Measurements from ENCODE around the gene YAF2. TPM values are rescaled to one million over a fixed set of nuclear protein-coding genes. Genes with fewer than 3 reads are reported as not detected.
A peak's percentile ranks its signal among the peaks of the same experiment; 100 is the strongest.
"Not testable (repeated sequence)": the region's sequence is repeated elsewhere in the genome, so short reads cannot be mapped to it uniquely, and the experiment has no call there.

YAF2 gene
- total RNA-seq, 2 donors from 2014 or later = 38.9 to 43.9 TPM

DNA sequence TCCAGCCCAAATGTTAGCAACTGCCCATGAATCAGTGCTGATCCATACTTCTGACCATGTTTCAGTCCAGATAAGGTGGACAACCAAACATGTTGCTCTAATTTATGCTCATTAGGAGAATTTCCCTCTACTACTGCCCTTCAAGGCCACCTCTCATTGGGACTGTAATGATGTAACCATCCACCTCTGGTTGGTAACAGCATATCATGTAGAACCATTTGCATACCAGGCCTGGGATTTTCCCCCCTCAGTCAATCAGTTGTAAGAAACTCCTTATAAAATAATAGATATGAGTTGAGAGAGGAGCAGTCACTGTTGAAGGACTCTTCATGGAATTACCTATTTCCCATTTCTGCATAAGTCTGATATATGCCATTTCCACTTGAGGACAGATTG is 17.8 kb upstream of the YAF2 start:
- no peaks in the 10 kb centered on the region for H3K27me3 ChIP-seq (replicated peaks; ENCODE audit: insufficient read depth)
- no peaks in the 10 kb centered on the region for H3K36me3 ChIP-seq
- H3K4me3 ChIP-seq = no peak overlapping the region
- H3K27ac ChIP-seq = no peak overlapping the region
- H3K4me1 ChIP-seq (ENCODE audit: control insufficient read depth in 1 of 2, low read depth in 2 of 2) = no peaks in the 10 kb centered on the region
- DNase-seq (ENCODE audit: low spot score) (no peak), ATAC-seq (ENCODE audit: insufficient number of reproducible peaks, low FRiP score, low read depth) (no peak)
- no peaks in the 10 kb centered on the region for H3K9me3 ChIP-seq
- TF ChIP-seq, protein P1, sequence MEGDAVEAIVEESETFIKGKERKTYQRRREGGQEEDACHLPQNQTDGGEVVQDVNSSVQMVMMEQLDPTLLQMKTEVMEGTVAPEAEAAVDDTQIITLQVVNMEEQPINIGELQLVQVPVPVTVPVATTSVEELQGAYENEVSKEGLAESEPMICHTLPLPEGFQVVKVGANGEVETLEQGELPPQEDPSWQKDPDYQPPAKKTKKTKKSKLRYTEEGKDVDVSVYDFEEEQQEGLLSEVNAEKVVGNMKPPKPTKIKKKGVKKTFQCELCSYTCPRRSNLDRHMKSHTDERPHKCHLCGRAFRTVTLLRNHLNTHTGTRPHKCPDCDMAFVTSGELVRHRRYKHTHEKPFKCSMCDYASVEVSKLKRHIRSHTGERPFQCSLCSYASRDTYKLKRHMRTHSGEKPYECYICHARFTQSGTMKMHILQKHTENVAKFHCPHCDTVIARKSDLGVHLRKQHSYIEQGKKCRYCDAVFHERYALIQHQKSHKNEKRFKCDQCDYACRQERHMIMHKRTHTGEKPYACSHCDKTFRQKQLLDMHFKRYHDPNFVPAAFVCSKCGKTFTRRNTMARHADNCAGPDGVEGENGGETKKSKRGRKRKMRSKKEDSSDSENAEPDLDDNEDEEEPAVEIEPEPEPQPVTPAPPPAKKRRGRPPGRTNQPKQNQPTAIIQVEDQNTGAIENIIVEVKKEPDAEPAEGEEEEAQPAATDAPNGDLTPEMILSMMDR (IDR thresholded peaks at IDR 0.05) = no peak

- ATAC-seq (ENCODE audit: insufficient number of reproducible peaks, low FRiP score, low read depth) (no peak), DNase-seq (ENCODE audit: low spot score) (no peak)
- H3K4me1 ChIP-seq (ENCODE audit: control insufficient read depth in 1 of 2, low read depth in 2 of 2) = no peaks in the 10 kb centered on the region
- H3K9me3 ChIP-seq = no peaks in the 10 kb centered on the region
- H3K36me3 ChIP-seq = no peaks in the 10 kb centered on the region
- H3K4me3 ChIP-seq = no peak overlapping the region
- H3K27ac ChIP-seq = no peak overlapping the region
- H3K27me3 ChIP-seq (replicated peaks; ENCODE audit: insufficient read depth) = no peaks in the 10 kb centered on the region
- TF ChIP-seq, protein P1 (IDR thresholded peaks at IDR 0.05) = no peak
These were observed 17.3 kb upstream of the YAF2 start for GRCh38 chr12:42255221-42255865.

DNA sequence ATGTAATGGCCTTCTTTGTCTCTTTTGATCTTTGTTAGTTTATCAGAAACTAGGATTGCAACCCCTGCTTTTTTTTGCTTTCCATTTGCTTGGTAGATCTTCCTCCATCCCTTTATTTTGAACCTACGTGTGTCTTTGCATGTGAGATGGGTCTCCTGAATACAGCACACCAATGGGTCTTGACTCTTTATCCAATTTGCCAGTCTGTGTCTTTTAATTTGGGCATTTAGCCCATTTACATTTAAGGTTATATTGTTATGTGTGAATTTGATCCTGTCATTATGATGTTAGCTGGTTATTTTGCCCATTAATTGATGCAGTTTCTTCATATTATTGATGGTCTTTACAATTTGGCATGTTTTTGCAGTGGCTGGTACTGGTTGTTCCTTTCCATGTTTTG is 14.6 kb upstream of the YAF2 start:
- H3K27me3 ChIP-seq (replicated peaks; ENCODE audit: insufficient read depth); H3K9me3 ChIP-seq; DNase-seq (ENCODE audit: low spot score); ATAC-seq (ENCODE audit: insufficient number of reproducible peaks, low FRiP score, low read depth); H3K4me3 ChIP-seq; H3K36me3 ChIP-seq; H3K4me1 ChIP-seq (ENCODE audit: control insufficient read depth in 1 of 2, low read depth in 2 of 2); H3K27ac ChIP-seq: not testable (repeated sequence)

GRCh38 chr12:42249033-42249432 is 11.0 kb upstream of the YAF2 start:
- not testable (repeated sequence) for H3K4me3 ChIP-seq; H3K9me3 ChIP-seq; DNase-seq (ENCODE audit: low spot score); H3K4me1 ChIP-seq (ENCODE audit: control insufficient read depth in 1 of 2, low read depth in 2 of 2); ATAC-seq (ENCODE audit: insufficient number of reproducible peaks, low FRiP score, low read depth); H3K27ac ChIP-seq; H3K36me3 ChIP-seq; H3K27me3 ChIP-seq (replicated peaks; ENCODE audit: insufficient read depth)

DNA sequence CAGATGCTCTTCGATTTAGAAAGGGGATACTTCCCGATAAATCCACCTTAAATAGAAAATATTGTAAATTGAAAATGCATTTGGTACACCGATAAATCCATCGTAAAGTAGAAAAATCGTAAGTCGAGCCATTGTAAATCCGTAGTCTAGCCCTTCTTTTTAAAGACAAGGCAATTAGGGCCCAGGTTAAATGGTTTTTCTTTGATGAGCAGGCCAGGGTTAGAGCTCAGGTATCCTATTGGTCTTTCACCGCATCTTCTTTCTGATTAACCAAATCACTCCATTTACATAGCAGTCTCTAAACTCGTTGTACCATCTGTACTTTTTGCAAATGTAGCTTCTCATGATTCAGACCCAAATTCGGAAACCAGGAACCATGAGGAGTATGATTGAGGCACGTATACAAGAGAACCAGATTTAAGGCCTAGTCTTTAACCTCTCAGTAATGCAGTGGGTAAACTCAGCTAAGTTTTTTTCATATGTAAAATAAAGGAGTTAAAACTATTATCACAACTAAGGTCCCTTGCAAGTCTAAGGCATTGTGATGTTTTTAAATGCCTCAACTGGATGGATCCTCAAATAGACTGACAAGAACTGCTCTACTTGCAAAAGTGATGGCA is 2.2 kb upstream of the YAF2 start:
- H3K4me3 ChIP-seq = no peak overlapping the region
- no peak for DNase-seq (ENCODE audit: low spot score)
- no peaks in the 10 kb centered on the region for H3K36me3 ChIP-seq
- H3K27ac ChIP-seq = no peak overlapping the region
- H3K9me3 ChIP-seq = no peaks in the 10 kb centered on the region
- TF ChIP-seq, protein P1 (IDR thresholded peaks at IDR 0.05) = no peak
- ATAC-seq (ENCODE audit: insufficient number of reproducible peaks, low FRiP score, low read depth) = no peak
- peaks cover 16 to 24% of the 10 kb centered on the region in 2 donors for H3K4me1 ChIP-seq (ENCODE audit: control insufficient read depth in 1 of 2, low read depth in 2 of 2)
- H3K27me3 ChIP-seq (replicated peaks; ENCODE audit: insufficient read depth) = no peaks in the 10 kb centered on the region

DNA sequence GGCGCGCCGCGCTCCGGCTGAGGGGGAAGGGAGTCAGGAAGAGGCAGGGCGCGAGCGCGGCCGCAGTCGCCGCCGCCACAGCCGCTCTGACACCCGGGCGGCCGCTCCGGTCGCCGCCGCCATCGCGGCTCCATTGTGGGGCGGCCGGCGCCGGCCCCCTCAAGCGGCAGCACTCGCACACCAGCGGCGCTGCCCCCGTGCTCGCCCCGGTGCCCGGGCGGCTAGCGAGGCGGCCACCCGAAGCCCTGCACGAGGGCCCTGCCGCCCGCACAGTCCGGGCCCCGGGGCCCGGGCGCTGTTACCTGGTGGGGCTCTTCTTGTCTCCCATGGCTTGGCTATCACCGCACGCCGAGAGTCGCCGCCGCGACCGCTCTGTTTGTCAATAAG is 202 bp downstream of the YAF2 start:
- TF ChIP-seq, protein P1 (IDR thresholded peaks at IDR 0.05) = no peak
- no peak for ATAC-seq (ENCODE audit: insufficient number of reproducible peaks, low FRiP score, low read depth)
- peaks cover 18 to 33% of the 10 kb centered on the region in 2 donors for H3K4me1 ChIP-seq (ENCODE audit: control insufficient read depth in 1 of 2, low read depth in 2 of 2)

More for the DNA sequence above, 202 bp downstream of the YAF2 start:
- Histone ChIP-seq H3K27me3 (replicated peaks; ENCODE audit: insufficient read depth) (no peaks in the 10 kb centered on the region), H3K36me3 (no peaks in the 10 kb centered on the region), H3K9me3 (no peaks in the 10 kb centered on the region), H3K27ac (peak overlapping the region; percentile 83 to 93), H3K4me3 (peak overlapping the region; percentile 90)
- no peak for DNase-seq (ENCODE audit: low spot score)

Measured in thoracic aorta (tissue), 2 donors.